ENCODE measurements around the gene ZRANB2.

DNA sequence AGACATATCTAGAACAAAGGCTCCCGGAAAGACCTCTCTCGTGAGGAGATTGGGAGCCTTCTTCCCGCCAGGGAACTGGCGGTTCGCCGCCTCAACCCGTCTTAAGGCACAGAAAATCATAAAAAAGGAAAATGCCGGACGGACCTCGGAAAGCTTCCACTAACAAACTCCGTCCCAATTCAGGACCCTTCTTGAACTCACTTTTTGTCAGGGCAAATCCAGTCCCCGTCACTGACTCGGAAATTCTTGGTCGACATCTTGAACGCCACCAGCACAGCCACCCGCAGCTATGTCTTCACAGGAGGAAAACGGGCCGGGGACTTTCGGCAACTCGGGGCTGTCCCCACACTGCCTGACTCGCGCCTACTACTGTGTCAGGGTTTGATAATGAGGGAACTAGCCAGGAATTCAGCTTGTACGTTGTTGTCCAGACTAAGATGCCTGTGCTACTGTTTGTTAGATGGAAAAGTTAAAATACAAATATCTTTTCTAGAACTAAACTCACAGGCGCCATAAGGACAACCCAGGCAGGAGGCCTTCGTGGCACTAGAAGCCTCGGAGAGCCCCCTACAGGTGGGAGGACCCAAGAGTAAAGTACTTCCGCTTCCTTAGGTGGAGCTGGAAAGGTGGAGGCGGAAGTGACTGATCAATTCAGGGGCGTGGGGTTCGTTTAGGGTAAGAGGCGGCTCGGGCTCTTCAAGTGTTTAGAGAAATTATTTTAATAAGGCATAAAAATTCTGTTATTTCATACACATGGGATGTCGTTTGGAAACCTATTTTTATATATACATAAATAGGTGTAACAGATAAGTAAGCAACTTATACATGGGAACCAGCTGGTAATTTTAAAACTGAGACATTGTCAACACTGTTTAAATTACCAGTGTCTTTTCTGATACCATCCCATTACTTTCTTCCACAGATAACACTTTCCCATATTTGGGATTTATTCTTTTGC lies at the start of gene ZRANB2:
- TF ChIP-seq, protein P1, sequence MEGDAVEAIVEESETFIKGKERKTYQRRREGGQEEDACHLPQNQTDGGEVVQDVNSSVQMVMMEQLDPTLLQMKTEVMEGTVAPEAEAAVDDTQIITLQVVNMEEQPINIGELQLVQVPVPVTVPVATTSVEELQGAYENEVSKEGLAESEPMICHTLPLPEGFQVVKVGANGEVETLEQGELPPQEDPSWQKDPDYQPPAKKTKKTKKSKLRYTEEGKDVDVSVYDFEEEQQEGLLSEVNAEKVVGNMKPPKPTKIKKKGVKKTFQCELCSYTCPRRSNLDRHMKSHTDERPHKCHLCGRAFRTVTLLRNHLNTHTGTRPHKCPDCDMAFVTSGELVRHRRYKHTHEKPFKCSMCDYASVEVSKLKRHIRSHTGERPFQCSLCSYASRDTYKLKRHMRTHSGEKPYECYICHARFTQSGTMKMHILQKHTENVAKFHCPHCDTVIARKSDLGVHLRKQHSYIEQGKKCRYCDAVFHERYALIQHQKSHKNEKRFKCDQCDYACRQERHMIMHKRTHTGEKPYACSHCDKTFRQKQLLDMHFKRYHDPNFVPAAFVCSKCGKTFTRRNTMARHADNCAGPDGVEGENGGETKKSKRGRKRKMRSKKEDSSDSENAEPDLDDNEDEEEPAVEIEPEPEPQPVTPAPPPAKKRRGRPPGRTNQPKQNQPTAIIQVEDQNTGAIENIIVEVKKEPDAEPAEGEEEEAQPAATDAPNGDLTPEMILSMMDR (IDR thresholded peaks at IDR 0.05), result peak; percentile 33 to 72 (median 61)
- TF ChIP-seq POLR2A (IDR thresholded peaks at IDR 0.05) (peak; percentile 29 to 33), POLR2AphosphoS5 (IDR thresholded peaks at IDR 0.05) (peak; percentile 50)
